Stimulated activated CD4-positive, alpha-beta T cell treated with anti-CD3 and anti-CD28 coated beads, TNF-alpha, amount 100 ng/mL, for 48 hours (primary cell): ENCODE results near the gene GLIS2.

ENCODE experiments used
- DNase-seq, 3 donors: peaks; one replicate each; pipeline ENCODE4 v3.0.0-alpha.2; 2020; ENCODE audit warnings: low read depth in 3 of 3

The GLIS2 gene

DNA sequence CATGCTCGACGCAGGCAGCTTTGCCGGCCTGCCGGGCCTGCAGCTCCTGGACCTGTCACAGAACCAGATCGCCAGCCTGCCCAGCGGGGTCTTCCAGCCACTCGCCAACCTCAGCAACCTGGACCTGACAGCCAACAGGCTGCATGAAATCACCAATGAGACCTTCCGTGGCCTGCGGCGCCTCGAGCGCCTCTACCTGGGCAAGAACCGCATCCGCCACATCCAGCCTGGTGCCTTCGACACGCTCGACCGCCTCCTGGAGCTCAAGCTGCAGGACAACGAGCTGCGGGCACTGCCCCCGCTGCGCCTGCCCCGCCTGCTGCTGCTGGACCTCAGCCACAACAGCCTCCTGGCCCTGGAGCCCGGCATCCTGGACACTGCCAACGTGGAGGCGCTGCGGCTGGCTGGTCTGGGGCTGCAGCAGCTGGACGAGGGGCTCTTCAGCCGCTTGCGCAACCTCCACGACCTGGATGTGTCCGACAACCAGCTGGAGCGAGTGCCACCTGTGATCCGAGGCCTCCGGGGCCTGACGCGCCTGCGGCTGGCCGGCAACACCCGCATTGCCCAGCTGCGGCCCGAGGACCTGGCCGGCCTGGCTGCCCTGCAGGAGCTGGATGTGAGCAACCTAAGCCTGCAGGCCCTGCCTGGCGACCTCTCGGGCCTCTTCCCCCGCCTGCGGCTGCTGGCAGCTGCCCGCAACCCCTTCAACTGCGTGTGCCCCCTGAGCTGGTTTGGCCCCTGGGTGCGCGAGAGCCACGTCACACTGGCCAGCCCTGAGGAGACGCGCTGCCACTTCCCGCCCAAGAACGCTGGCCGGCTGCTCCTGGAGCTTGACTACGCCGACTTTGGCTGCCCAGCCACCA lies 65.4 kb downstream of the GLIS2 start:
- no peak for DNase-seq

GRCh38 chr16:4381935-4382794 lies 66.3 kb downstream of the GLIS2 start:
- no peak for DNase-seq

- no peak for DNase-seq
Observed at GRCh38 chr16:4382795-4383357, 67.0 kb downstream of the GLIS2 start.

GRCh38 chr16:4383591-4384444 lies 68.0 kb downstream of the GLIS2 start:
- no peak for DNase-seq

- DNase-seq: no peak
Observed at GRCh38 chr16:4384509-4384942, 68.7 kb downstream of the GLIS2 start.

GRCh38 chr16:4385066-4385788 lies 69.4 kb downstream of the GLIS2 start:
- no peak for DNase-seq

DNA sequence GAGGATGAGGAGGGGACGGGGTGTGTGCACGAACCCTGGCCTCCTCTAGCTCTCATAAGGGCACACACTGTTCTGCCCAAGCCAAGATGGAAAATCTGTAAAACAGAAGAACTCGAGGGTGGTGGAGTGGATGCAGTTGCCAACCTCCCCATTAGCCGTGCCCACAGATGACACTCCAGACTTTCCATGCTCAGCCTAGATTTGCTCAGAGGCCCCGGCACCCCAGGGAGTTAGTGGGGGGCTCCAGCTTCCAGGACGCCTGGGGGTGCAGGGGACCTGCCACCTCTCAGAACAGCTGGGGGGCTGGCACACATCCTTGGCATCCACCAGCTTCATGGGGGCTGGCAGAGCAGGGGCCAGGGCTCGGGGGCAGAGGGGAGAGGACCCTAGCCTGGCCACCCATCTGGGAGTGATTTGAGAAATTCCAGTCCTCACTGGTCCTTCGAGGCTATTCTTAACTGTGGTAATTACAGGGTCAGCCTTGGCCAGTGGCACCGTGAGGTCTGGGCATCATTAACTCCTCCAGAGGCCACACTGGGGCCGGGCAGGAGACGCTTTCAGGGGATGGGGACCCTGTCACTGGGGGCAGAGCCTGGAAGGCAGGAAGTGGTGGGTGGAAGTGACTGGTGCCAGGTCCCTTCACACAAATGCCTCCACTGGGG lies 70.1 kb downstream of the GLIS2 start:
- DNase-seq: no peak

DNA sequence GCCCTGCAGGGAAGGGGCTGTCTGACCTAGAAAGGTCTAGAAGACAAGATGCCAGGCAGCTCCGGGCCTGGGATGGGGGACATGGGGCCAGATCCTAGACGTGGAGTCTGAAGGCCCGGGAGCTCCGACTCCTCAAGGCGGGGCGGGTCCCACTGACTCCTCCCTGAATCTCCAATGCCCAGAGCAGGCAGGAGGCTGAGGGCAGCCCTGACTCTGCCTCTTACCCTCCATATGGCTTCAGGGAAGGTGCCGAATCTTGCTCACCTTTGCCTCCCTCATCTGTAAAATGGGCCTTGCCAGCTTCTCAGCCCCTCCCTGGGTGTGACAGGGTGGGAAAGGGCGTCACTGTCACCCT lies 70.6 kb downstream of the GLIS2 start:
- DNase-seq: no peak

DNA sequence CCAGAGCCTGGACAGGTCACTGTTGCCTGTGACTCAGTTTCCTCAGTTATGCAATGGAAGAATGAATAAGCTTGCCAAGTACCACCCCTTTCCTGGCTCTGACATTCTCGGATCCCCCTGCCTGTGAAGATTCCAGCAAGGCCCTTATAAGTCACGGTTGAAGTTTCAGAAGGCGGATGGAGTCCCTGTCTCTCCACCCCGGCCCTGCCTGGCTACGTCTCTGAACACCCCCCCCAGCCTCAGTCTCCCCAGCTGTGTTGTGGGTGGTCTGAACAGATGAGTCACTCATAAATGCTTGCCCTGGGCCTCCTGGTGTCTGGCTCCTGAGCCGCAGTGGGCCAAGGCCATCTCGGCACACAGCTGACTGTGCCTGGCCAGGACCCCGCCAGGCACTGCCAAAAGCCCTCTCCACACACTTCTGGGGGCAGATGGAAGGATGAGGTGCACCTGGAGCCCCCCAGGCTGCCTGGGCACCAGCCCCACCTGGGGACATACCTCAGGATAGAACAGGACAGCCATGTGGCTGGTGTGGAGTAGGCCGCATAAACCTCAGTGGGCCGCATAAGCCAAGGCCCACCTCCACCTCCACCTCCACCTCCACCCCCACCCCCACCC lies 71.2 kb downstream of the GLIS2 start:
- DNase-seq: no peak

DNA sequence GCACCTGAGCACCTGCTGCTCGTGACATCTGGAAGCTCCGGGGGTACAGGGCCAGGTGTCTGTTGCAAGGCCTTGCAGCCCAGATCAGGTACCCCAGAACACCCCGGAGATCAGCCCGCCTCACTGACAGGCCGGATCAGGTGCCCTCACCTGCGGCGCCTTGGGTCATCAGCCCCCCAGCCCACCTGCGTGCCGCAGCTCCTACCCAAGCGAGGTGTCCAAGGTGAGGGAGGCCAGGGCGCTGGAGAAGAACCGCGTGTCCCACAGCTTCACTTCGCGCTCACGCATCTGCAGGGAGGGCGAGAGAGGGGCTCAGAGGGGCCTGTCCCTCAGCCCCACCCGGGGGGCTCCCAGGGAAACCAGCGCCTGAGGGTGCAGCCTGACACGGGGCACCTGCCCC lies 71.9 kb downstream of the GLIS2 start:
- DNase-seq: no peak

DNA sequence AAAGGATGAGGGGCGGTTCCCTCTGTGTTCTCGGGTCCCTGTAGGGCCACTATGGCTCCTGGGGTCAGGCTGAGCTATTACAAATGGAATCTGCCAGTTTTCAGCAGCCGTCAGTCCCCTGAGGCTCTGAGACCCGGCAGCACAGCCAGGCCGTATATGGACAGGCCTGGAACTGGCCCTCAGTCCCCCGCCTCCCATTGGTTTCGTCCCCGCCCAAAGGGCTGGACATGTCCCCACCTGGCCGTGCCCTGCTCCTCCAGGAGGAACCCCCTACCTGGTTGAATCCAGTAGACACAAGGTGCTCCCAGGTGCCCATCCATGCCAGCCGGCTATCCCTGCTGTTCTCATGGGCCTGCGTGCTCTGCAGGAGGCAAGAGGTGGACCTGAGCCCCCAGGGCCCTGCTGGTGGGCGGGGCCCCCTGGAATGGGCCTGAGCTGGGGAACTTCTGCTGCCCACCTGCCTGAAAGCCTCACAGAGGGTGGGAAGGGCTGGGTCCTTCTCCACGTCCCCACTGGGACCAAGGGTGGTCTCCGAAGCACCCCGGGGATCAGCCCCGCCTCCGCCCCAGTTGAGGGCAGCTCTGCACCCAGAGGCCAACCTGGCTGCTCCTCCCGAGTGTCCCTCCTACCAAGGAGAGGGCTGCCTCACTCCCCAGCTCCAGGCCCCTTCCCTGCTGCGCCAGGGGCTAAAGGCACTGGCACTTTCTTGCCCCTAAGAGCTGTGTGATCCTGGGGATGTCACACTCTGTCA lies 72.6 kb downstream of the GLIS2 start:
- DNase-seq: no peak
